ENCODE measurements around the gene MLN. TPM values are rescaled to one million over a fixed set of nuclear protein-coding genes. Genes with fewer than 3 reads are reported as not detected.

The MLN gene
- total RNA-seq, 4 donors from 2014 or later = not detected

DNA sequence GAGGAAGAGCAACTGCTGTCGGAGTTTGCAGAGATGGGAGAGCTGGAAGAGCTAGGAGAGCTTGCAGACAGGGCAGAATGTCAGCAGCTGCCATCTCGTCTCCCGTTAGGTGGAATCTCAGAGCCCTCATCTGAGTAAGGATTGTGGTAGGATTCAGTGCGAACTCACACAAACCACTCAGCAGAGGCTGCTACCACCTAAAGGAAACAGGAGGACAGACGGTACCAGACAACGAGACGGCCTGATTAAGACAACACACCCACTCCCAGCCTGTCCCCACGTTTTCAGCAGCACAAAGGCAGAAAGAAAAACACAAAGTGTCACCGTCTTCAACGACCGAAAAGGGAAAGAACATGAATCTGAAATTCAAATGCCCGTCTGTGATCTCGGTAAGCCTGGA, 19.0 kb downstream of the MLN start:
- H3K4me1 ChIP-seq = peaks cover 19 to 35% (median 30%) of the 10 kb centered on the region in 4 donors
- no peaks in the 10 kb centered on the region for H3K27me3 ChIP-seq
- no peak for DNase-seq
- no peaks in the 10 kb centered on the region for H3K9me3 ChIP-seq
- TF ChIP-seq, protein P1, sequence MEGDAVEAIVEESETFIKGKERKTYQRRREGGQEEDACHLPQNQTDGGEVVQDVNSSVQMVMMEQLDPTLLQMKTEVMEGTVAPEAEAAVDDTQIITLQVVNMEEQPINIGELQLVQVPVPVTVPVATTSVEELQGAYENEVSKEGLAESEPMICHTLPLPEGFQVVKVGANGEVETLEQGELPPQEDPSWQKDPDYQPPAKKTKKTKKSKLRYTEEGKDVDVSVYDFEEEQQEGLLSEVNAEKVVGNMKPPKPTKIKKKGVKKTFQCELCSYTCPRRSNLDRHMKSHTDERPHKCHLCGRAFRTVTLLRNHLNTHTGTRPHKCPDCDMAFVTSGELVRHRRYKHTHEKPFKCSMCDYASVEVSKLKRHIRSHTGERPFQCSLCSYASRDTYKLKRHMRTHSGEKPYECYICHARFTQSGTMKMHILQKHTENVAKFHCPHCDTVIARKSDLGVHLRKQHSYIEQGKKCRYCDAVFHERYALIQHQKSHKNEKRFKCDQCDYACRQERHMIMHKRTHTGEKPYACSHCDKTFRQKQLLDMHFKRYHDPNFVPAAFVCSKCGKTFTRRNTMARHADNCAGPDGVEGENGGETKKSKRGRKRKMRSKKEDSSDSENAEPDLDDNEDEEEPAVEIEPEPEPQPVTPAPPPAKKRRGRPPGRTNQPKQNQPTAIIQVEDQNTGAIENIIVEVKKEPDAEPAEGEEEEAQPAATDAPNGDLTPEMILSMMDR (IDR thresholded peaks at IDR 0.05) = no peak
- TF ChIP-seq EP300 (IDR thresholded peaks at IDR 0.05; ENCODE audit: low read depth) (no peak), POLR2AphosphoS5 (IDR thresholded peaks at IDR 0.05) (no peak), POLR2A (IDR thresholded peaks at IDR 0.05) (no peak)
- H3K27ac ChIP-seq = no peak overlapping the region
- 90% methylated on average over 13 of the region's 13 CpGs; no CpG with 5 or more reads in 1 of the 2 donors for WGBS, 2 donors (ENCODE audit: low coverage in 1 of 2)
- intact Hi-C loops (cut with DNase I; ENCODE audit: low total_unique reads) = loop anchor here (5.0 kb wide), 1 partner anchor 98 kb away; no protein-coding TSS in a partner anchor
- H3K4me3 ChIP-seq = no peak overlapping the region
- in situ Hi-C loops (cut with MboI; ENCODE audit: low pct_ligation_motif_present in 1 of 4, low pct_unique_long_range_greater_than_20kb in 1 of 4, low sequenced_read_pairs in 3 of 4) = no loop called here
- peaks cover 0 to 43% (median 9%) of the 10 kb centered on the region in 4 donors for H3K36me3 ChIP-seq

DNA sequence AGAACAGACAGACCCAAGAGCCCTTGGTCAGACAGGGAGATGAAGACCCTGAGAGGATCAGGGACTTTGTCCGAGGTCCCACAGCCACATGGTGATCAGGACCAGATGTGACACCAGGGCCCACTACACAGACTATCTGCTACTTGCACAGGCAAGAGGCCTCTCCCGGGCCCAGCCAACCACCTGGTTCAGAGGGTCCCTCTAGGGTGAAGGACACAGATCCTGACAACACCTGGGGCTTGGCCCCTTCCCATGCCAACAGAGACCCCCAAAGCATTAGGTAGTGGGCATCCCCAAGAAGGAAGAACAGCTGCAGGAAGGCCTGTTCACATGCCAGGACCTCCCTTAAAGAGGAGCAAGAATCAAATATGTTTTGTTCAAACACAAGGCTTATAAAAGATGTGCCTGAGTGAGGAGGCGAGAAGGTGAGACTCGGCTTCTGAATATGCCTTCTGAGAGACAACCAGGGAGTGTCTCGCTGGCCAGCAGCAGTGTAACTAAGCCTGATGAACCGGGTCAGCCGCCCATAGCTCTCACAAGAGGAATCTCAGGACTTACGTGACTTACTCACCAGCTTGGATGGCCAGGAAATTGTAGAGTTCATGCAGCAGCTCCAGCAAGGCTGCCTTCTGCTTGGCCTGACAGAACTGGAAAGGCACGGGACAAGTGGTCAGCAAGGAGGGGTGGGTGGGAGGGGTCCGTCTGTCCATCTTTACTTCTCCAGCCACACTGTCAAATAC, 19.9 kb downstream of the MLN start:
- Histone ChIP-seq H3K4me1 (peaks cover 19 to 32% (median 30%) of the 10 kb centered on the region in 4 donors), H3K4me3 (no peak overlapping the region), H3K36me3 (peaks cover 0 to 51% (median 13%) of the 10 kb centered on the region in 4 donors), H3K27me3 (no peaks in the 10 kb centered on the region), H3K9me3 (no peaks in the 10 kb centered on the region), H3K27ac (no peak overlapping the region)
- intact Hi-C loops (cut with DNase I; ENCODE audit: low total_unique reads) = no loop called here
- in situ Hi-C loops (cut with MboI; ENCODE audit: low pct_ligation_motif_present in 1 of 4, low pct_unique_long_range_greater_than_20kb in 1 of 4, low sequenced_read_pairs in 3 of 4) = no loop called here
- 83 to 87% methylated on average over 1 to 10 of the region's 10 CpGs for WGBS, 2 donors (ENCODE audit: low coverage in 1 of 2)
- TF ChIP-seq POLR2A (IDR thresholded peaks at IDR 0.05) (no peak), EP300 (IDR thresholded peaks at IDR 0.05; ENCODE audit: low read depth) (no peak), POLR2AphosphoS5 (IDR thresholded peaks at IDR 0.05) (no peak)
- TF ChIP-seq, protein P1 (IDR thresholded peaks at IDR 0.05) = no peak
- DNase-seq = no peak

DNA sequence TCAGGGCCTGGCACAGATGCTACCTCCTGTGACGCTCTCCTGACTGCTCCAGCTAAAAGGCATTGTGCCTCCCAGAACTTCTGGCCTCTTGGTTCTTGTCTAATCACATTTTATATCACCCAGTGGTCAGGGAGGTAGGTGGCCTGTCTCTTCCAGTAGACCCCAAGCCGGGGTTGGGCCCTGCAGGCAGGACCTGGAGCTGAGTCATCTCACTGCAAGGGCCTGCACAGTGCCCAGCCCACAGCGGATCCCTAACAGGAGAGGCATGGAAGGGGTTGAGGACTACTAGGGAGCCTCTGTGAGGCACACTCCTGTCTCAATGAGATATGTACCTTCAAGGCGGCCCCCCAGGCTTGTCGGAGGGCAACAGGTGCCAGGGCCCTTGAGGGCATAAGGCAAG, 21.2 kb downstream of the MLN start:
- Histone ChIP-seq H3K4me3 (no peak overlapping the region), H3K9me3 (no peaks in the 10 kb centered on the region), H3K36me3 (peaks cover 0 to 65% (median 25%) of the 10 kb centered on the region in 4 donors), H3K4me1 (peaks cover 14 to 27% (median 26%) of the 10 kb centered on the region in 4 donors), H3K27ac (no peak overlapping the region), H3K27me3 (no peaks in the 10 kb centered on the region)
- intact Hi-C loops (cut with DNase I; ENCODE audit: low total_unique reads) = no loop called here
- no peak for DNase-seq
- WGBS, 2 donors (ENCODE audit: low coverage in 1 of 2) = 99% methylated on average over 5 of the region's 5 CpGs; no CpG with 5 or more reads in 1 of the 2 donors
- TF ChIP-seq EP300 (IDR thresholded peaks at IDR 0.05; ENCODE audit: low read depth) = no peak
- TF ChIP-seq, protein P1 (IDR thresholded peaks at IDR 0.05) = no peak
- TF ChIP-seq POLR2AphosphoS5 (IDR thresholded peaks at IDR 0.05) = no peak
- TF ChIP-seq POLR2A (IDR thresholded peaks at IDR 0.05) = no peak
- in situ Hi-C loops (cut with MboI; ENCODE audit: low pct_ligation_motif_present in 1 of 4, low pct_unique_long_range_greater_than_20kb in 1 of 4, low sequenced_read_pairs in 3 of 4) = no loop called here

DNA sequence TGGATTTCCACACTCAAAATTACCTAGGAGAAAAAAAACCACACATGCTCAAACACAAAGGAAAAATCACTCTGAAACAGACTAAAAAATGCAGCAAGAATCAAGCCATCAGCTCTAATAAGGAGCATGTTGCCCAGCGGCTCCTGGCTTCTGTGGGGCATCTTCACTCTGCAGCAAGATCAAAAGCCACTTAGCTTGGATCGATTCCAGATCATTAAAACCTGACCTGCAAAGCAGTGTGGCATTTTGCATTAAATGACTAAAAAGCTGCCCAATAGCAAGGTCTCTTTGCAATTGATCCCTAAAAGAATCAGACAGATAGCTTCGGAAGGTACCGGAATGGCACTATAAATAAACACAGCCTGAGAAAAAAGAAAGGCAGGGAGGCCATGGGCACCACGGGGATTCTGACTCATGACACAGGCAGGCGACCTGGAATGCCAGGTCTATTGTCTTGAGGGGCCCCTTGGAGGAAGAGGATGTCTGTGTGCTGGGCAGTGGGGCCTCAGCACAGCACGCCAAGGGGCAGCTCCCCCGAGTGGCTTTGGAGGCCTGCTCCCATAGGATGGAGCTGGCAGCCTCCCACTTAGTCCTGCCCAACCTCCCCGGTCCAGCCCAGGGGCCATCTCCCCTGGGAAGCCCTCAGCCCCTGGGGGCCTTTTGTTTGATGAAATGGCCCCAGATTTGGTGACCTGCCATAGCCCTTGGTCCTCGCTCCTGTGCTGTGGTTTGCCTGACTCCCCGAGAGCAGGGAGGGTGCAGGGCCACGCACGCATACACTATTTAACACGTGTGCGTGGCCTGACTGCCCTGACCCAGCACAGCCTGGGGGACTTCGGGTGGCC, 22.4 kb downstream of the MLN start:
- Histone ChIP-seq H3K4me1 (peaks cover 4 to 16% (median 15%) of the 10 kb centered on the region in 4 donors), H3K4me3 (no peak overlapping the region), H3K36me3 (peaks cover 0 to 77% (median 33%) of the 10 kb centered on the region in 4 donors), H3K27me3 (no peaks in the 10 kb centered on the region), H3K27ac (no peak overlapping the region), H3K9me3 (no peaks in the 10 kb centered on the region)
- no peak for DNase-seq
- WGBS, 2 donors (ENCODE audit: low coverage in 1 of 2) = 60 to 80% methylated on average over 2 to 16 of the region's 16 CpGs
- TF ChIP-seq EP300 (IDR thresholded peaks at IDR 0.05; ENCODE audit: low read depth) (no peak), POLR2A (IDR thresholded peaks at IDR 0.05) (no peak), POLR2AphosphoS5 (IDR thresholded peaks at IDR 0.05) (no peak)
- TF ChIP-seq, protein P1 (IDR thresholded peaks at IDR 0.05) = no peak
- in situ Hi-C loops (cut with MboI; ENCODE audit: low pct_ligation_motif_present in 1 of 4, low pct_unique_long_range_greater_than_20kb in 1 of 4, low sequenced_read_pairs in 3 of 4) (no loop called here), intact Hi-C loops (cut with DNase I; ENCODE audit: low total_unique reads) (no loop called here)

All from transverse colon (tissue), 4 donors.